Panc1 (cell line): ENCODE data around the gene COL4A4. TPM values are rescaled to one million over a fixed set of nuclear protein-coding genes. Genes with fewer than 3 reads are reported as not detected.

ENCODE experiments used
- ATAC-seq: fragments of 200-7000 bp; cut with Tn5 transposase; 2 replicates; pipeline ENCODE4 v1.9.1; 2020; ENCODE audit warnings: mild to moderate bottlenecking, moderate library complexity
- BruUV-seq: library from RNA; stranded (reverse); fragments of 400-500 nt; replicated peaks from 2 replicates; lab custom pipeline; 2021; lab: Mats Ljungman, UMichigan
- CTCF ChIA-PET: fragments of 300-600 bp; sonication (Branson Sonifier 250); formaldehyde crosslinking; loops from one replicate; lab custom pipeline; 2022; ENCODE audit warnings: antibody characterized with exemption; lab: Charles Lee
- POLR2A ChIA-PET: fragments of 300-600 bp; sonication (Branson Sonifier 250); formaldehyde crosslinking; loops from one replicate; lab custom pipeline; 2022; ENCODE audit warnings: antibody characterized with exemption; lab: Charles Lee
- DNase-seq: peaks from one replicate; pipeline ENCODE4 v3.0.0-alpha.2; 2010; ENCODE audit warnings: low read depth, low spot score
- H3K27ac ChIP-seq: 2 replicates; pipeline ENCODE4 v1.5.1; 2011; ENCODE audit warnings: mild to moderate bottlenecking, low read length, inconsistent platforms
- H3K27me3 ChIP-seq: fragments of 200-500 bp; sonication (Bioruptor generic); 2 replicates; pipeline ENCODE4 v1.6.0; 2014; ENCODE audit warnings: low read length, inconsistent platforms; ENCODE audit not compliant: control insufficient read depth, insufficient read depth
- H3K36me3 ChIP-seq: fragments of 200-500 bp; sonication (Bioruptor generic); 2 replicates; pipeline ENCODE4 v1.5.1; 2014; ENCODE audit warnings: inconsistent platforms, mild to moderate bottlenecking, low read length, moderate library complexity; ENCODE audit not compliant: control insufficient read depth, insufficient read depth
- H3K4me1 ChIP-seq: 2 replicates; pipeline ENCODE4 v1.5.1; 2011; ENCODE audit warnings: inconsistent platforms, mild to moderate bottlenecking, low read length, moderate library complexity; ENCODE audit not compliant: control insufficient read depth, insufficient read depth
- H3K4me3 ChIP-seq, 2 experiments: 2 replicates each; pipeline ENCODE4 v1.5.1; 2011 to 2012; ENCODE audit warnings: low read depth in 2 of 2, low read length in 2 of 2, mild to moderate bottlenecking in 2 of 2, inconsistent platforms in 1 of 2, moderate library complexity in 1 of 2
- H3K9me3 ChIP-seq: fragments of 200-500 bp; sonication (Bioruptor generic); 2 replicates; pipeline ENCODE4 v1.5.1; 2014; ENCODE audit warnings: low read depth, mild to moderate bottlenecking, inconsistent platforms, low read length, moderate library complexity; ENCODE audit not compliant: control insufficient read depth, insufficient read depth
- CTCF ChIP-seq: fragments of 450-650 bp; IDR thresholded peaks from 2 replicates; pipeline ENCODE4 v1.5.1; 2017; ENCODE audit warnings: mild to moderate bottlenecking
- POLR2AphosphoS5 ChIP-seq: IDR thresholded peaks from 2 replicates; pipeline ENCODE4 v1.6.1; 2012; ENCODE audit warnings: mild to moderate bottlenecking, low read depth, low read length, moderate library complexity
- SIN3A ChIP-seq: IDR thresholded peaks from 2 replicates; pipeline ENCODE4 v1.6.1; 2012; ENCODE audit warnings: low read depth, mild to moderate bottlenecking, low read length, moderate library complexity, borderline replicate concordance; ENCODE audit not compliant: insufficient read depth
- TCF7L2 ChIP-seq: IDR thresholded peaks from 2 replicates; pipeline ENCODE4 v1.6.1; 2011; ENCODE audit warnings: mild to moderate bottlenecking, low read depth, low read length, inconsistent platforms
- in situ Hi-C: cut with HindIII; loops from 2 replicates; pipeline ENCODE4 v1.10.0; 2016; ENCODE audit warnings: low sequenced_read_pairs, low pct_unique_long_range_greater_than_20kb
- intact Hi-C: fragments of 100-400 bp; cut with micrococcal nuclease; formaldehyde crosslinking; loops from one replicate; pipeline ENCODE4 v1.10.0; 2022; ENCODE audit not compliant: unreplicated experiment
- total RNA-seq: library from RNA; stranded (reverse); gene quantifications from one replicate; pipeline ENCODE4 v1.2.1, GENCODE V29; 2021; ENCODE audit not compliant: unreplicated experiment
- TF ChIP-seq, protein P1 (sequence below), 2 experiments: IDR thresholded peaks; 2 replicates each; pipeline ENCODE4 v1.6.1; 2011 to 2012; ENCODE audit warnings: low read depth in 2 of 2, control low read depth in 1 of 2, low read length in 1 of 2, mild to moderate bottlenecking in 1 of 2, moderate library complexity in 1 of 2; ENCODE audit not compliant: insufficient read depth in 1 of 2

COL4A4 gene
- total RNA-seq, 1 experiment from 2014 or later = 0.13 TPM

GRCh38 chr2:226959418-226959817 lies 204.6 kb downstream of the COL4A4 start:
- TF ChIP-seq CTCF (no peak), POLR2AphosphoS5 (no peak), TCF7L2 (no peak), SIN3A (no peak)
- TF ChIP-seq, protein P1, sequence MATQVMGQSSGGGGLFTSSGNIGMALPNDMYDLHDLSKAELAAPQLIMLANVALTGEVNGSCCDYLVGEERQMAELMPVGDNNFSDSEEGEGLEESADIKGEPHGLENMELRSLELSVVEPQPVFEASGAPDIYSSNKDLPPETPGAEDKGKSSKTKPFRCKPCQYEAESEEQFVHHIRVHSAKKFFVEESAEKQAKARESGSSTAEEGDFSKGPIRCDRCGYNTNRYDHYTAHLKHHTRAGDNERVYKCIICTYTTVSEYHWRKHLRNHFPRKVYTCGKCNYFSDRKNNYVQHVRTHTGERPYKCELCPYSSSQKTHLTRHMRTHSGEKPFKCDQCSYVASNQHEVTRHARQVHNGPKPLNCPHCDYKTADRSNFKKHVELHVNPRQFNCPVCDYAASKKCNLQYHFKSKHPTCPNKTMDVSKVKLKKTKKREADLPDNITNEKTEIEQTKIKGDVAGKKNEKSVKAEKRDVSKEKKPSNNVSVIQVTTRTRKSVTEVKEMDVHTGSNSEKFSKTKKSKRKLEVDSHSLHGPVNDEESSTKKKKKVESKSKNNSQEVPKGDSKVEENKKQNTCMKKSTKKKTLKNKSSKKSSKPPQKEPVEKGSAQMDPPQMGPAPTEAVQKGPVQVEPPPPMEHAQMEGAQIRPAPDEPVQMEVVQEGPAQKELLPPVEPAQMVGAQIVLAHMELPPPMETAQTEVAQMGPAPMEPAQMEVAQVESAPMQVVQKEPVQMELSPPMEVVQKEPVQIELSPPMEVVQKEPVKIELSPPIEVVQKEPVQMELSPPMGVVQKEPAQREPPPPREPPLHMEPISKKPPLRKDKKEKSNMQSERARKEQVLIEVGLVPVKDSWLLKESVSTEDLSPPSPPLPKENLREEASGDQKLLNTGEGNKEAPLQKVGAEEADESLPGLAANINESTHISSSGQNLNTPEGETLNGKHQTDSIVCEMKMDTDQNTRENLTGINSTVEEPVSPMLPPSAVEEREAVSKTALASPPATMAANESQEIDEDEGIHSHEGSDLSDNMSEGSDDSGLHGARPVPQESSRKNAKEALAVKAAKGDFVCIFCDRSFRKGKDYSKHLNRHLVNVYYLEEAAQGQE (IDR thresholded peaks at IDR 0.05; ENCODE audit: insufficient read depth in 1 of 2, low read depth in 2 of 2, low read length in 1 of 2) = no peak
- H3K4me1 ChIP-seq = no peaks in the 10 kb centered on the region
- no peak overlapping the region for H3K4me3 ChIP-seq
- in situ Hi-C loops = no loop called here
- H3K27ac ChIP-seq = no peak overlapping the region
- ChIA-PET CTCF (no interaction called here), POLR2A (no interaction called here)
- peaks cover 3% of the 10 kb centered on the region; the same call in 1 of the 2 replicates for H3K9me3 ChIP-seq
- DNase-seq = no peak
- no peak for ATAC-seq
- intact Hi-C loops = no loop called here
- no TSS peak for BruUV-seq
- no peaks in the 10 kb centered on the region for H3K27me3 ChIP-seq
- no peaks in the 10 kb centered on the region for H3K36me3 ChIP-seq

DNA sequence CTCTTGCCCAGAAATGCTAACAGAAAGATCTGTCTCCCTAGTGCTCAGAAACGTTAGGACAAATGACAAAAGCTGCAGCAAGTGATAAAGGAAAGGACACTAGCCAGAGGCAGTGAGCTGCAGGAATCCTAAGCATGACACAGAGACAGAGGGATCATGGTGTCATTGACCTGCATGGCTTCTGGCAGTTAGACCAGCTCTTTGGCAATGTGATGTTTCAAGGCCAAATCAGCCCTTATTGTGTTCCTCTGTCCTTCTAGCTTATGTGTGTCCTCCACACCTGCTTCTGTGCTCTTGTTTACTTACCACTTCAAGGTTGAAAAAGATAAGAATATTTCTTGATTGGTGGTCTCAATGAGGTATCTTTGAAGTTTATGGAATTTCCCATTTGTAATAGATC lies 207.3 kb downstream of the COL4A4 start:
- ChIA-PET POLR2A (no interaction called here), CTCF (no interaction called here)
- Histone ChIP-seq H3K27ac (no peak overlapping the region), H3K4me1 (no peaks in the 10 kb centered on the region), H3K27me3 (no peaks in the 10 kb centered on the region), H3K36me3 (no peaks in the 10 kb centered on the region), H3K4me3 (no peak overlapping the region), H3K9me3 (peaks cover 3% of the 10 kb centered on the region; the same call in 1 of the 2 replicates)
- in situ Hi-C loops = no loop called here
- intact Hi-C loops = no loop called here
- TF ChIP-seq CTCF (no peak), SIN3A (no peak), TCF7L2 (no peak), POLR2AphosphoS5 (no peak)
- TF ChIP-seq, protein P1 (IDR thresholded peaks at IDR 0.05; ENCODE audit: insufficient read depth in 1 of 2, low read depth in 2 of 2, low read length in 1 of 2) = no peak
- DNase-seq (no peak), ATAC-seq (no peak)
- BruUV-seq = no TSS peak
